Choroid plexus epithelial cell (primary cell): ENCODE results near the gene AJAP1.
"Not testable (repeated sequence)": the region's sequence is repeated elsewhere in the genome, so short reads cannot be mapped to it uniquely, and the experiment has no call there.

ENCODE experiments used
- DNase-seq: peaks from one replicate; pipeline ENCODE4 v3.0.0-alpha.2; 2010; ENCODE audit warnings: low read depth
- H3K4me3 ChIP-seq: 2 replicates; pipeline ENCODE4 v1.5.1; 2011; ENCODE audit warnings: low read depth, mild to moderate bottlenecking, control low read depth, low read length, moderate library complexity
- CTCF ChIP-seq: conservative IDR thresholded peaks from 2 replicates; pipeline ENCODE4 v1.5.1; 2011; ENCODE audit warnings: low read depth, mild to moderate bottlenecking, control low read depth, inconsistent platforms, low read length, moderate library complexity

Gene AJAP1

GRCh38 chr1:4665456-4665855, 11.0 kb downstream of the AJAP1 start:
- DNase-seq = no peak
- no peak for TF ChIP-seq CTCF
- no peak overlapping the region for H3K4me3 ChIP-seq

- not testable (repeated sequence) for H3K4me3 ChIP-seq, DNase-seq
These were observed 12.3 kb downstream of the AJAP1 start for GRCh38 chr1:4666683-4667082.

GRCh38 chr1:4668743-4669700, 14.6 kb downstream of the AJAP1 start:
- no peak for TF ChIP-seq CTCF
- no peak overlapping the region for H3K4me3 ChIP-seq
- DNase-seq = no peak

GRCh38 chr1:4670265-4670664, 15.9 kb downstream of the AJAP1 start:
- no peak for TF ChIP-seq CTCF
- H3K4me3 ChIP-seq = no peak overlapping the region
- no peak for DNase-seq

- H3K4me3 ChIP-seq = no peak overlapping the region
- TF ChIP-seq CTCF = no peak
- no peak for DNase-seq
These were observed 17.4 kb downstream of the AJAP1 start for GRCh38 chr1:4671828-4672227.

- DNase-seq = no peak
- TF ChIP-seq CTCF = no peak
- no peak overlapping the region for H3K4me3 ChIP-seq
These were observed 19.1 kb downstream of the AJAP1 start for GRCh38 chr1:4673494-4673893.

- no peak for TF ChIP-seq CTCF
- H3K4me3 ChIP-seq = no peak overlapping the region
- DNase-seq = no peak
These were observed 19.7 kb downstream of the AJAP1 start for GRCh38 chr1:4674117-4674516.
